ENCODE data around the gene GABRB3. TPM values are rescaled to one million over a fixed set of nuclear protein-coding genes. Genes with fewer than 3 reads are reported as not detected.
"Not testable (repeated sequence)": the region's sequence is repeated elsewhere in the genome, so short reads cannot be mapped to it uniquely, and the experiment has no call there.

GABRB3 gene
- total RNA-seq, 1 donor from 2014 or later: not detected

DNA sequence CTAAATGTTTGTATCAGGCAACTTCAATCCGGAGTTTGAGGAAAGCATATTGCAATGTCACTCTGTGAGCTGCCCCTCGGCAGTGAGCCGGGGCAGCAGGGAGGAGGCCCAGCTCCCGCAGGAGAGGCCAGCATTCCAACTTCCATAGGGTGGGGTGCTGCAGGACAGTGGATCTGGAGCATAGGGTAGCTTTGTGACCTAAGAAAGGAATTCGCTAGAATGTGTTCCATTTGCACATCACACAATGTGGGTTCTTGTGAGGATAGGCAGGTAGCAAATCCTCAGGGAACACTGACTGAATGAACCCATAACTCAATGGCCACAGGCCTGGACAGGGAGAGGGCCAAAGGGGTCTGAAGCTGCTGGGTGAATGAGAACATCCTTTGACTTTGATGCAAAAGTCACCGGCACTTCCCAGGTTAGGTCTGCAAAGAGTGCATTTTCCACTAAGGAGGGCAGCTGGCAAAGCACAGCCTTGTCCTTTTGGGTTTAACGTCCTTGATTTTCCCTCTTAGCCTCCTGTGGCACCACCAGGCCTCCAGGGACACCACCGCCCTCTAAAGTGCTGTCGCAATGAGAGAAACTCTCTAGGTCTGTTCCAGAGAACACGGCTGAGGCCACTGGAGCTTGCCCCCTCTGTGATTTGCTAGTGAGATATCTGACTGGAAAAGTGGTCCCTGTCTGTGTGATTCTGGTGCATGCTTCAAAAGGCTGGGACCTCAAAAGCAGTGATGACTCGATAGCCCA, 36.2 kb downstream of the GABRB3 start:
- intact Hi-C loops (cut with micrococcal nuclease): no loop called here

DNA sequence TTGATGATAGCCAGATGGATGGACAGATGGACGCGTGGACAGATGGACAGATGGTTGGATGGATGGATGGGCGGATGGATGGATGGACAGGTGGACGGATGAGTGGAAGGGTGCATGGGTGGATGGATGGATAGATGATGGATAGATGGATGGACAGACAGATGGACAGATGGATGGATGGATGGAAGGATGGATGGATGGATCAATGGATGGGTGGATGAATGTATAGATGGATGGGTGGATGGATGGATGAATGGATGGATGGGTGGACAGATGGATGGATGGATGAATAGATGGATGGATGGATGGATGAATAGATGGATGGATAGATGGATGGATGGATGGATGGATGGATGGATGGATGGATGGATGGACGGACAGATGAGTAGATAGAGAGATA, 40.9 kb downstream of the GABRB3 start:
- intact Hi-C loops (cut with micrococcal nuclease): no loop called here

DNA sequence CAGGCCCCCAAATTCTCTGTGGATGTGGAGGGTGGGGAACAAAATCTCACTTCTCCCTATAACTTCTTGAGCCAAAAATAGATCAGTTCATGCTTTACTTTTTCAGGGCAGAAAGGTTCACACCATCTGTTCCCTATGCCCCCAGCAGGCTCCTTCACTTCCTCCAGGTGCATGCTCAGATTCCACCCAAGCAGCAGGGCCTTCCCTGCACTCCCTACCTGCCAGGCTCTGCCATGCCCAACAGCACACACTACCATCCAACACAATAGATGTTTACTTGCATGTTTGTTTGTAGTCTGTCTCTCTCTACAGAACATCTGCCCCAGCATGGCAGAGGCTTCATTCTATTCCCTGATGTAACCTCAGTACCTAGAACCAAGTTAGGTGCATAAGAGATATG, 43.3 kb downstream of the GABRB3 start:
- intact Hi-C loops (cut with micrococcal nuclease): no loop called here

DNA sequence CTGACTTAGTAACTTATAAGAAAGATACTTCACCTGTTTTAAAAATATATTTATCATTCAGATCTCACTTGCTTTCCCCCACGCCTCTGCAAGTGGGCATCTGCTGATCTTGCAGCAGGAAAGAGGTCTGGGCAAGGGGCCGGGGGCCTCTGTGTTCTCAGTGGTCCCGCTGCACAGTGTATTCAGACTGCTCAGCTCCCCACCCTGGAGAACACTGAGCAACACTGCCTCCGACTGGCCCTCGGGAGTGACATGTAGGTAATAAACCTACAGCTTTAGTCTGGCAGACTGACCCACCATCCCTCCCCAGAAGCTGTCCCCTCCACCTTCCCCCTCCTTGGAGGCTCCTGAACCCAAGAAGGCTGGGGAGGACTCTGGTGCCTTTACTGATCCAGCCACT, 43.8 kb downstream of the GABRB3 start:
- intact Hi-C loops (cut with micrococcal nuclease): no loop called here

DNA sequence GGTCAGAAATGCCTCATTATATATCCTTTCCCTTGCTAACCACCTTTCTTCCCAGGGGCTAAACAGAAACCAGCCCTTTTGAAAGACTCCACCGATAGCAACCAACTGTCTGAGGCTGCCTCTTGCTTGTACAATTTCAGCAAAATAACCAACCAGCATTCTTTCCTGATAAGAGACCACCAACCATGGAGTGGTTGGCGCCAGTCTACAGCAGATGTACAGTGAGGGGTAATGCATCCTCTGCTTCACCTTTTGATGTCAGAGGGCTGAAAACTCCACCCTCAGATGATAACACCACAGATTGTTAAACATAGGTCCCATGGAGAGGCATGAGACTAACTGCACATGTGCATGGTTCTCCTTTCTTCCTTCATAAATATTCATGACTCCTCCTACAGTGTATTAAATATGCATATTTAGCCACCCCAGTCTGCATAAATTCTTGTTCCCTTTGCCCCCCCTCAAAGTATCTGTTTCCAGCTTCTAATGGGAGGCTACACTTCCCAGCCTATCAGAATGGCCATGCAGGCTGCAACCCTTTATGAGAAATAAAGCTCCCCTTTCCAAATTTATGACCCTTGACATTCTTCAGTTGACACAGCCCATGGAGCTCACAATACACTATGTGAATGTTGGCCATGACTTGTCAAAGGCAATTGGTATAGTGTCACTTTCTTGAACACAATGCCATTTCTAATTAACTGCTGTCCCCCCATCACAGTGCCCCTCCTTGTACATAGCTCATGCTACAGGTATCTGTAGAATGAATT, 48.3 kb downstream of the GABRB3 start:
- intact Hi-C loops (cut with micrococcal nuclease): no loop called here

DNA sequence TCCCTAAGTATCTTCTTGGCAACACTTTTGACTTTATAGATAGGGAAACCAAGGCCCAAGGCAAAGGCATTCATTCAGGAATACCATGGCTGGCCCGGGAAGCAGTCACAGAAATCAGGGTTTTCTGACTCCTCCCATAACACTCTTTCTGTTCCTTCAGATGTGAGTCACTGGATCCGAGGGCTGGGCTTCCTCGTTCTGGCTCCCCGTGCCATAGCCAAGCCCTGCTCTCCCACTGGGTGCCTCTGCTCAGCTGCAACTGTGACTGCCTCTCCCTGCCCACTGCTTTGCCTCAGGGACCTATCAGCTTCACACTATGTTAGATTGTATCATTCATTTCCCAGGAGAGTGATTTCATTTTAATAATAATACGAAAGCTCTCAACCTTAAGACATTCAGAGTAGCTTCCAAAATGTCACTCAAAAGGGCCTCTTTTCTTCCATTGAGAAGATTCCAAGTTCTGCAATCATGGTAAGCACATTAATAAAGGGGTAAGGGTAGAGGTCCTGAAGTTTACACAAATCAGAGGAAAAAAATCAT, 50.2 kb downstream of the GABRB3 start:
- intact Hi-C loops (cut with micrococcal nuclease): no loop called here

DNA sequence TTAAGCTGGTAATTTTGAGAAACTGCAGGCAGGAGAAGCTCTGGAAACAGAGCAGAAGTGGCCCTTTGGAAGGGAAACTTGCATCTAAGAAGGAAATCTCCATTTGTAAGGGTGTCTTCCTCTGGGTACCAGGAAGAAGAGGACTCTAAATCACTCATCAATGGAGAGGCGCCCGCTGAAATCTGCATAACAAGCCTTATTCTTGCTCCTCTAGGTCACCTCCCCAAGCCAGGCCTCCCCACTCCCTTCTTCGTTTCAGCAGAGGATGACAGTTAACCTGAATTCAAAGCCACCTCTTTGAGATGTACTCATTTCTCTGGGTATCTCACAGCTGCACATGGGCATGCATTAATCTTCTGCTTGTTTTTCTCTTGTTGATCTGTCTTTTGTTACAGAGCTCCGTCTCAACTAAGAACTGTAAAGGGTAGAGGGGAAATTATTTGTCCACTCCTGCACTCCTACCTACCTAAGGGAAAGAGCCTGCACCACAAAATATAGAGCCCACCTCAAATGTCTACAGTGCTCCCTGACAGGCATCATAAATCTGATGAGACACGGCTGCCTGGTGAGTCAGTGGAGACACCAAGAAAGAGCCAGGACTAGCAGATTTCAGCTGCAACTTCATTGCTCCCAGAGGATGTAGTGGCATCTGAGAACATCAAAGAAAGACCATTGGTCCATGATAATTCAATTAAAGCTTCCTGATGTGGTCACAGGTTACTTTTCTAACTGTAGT, 51.5 kb downstream of the GABRB3 start:
- intact Hi-C loops (cut with micrococcal nuclease): no loop called here

DNA sequence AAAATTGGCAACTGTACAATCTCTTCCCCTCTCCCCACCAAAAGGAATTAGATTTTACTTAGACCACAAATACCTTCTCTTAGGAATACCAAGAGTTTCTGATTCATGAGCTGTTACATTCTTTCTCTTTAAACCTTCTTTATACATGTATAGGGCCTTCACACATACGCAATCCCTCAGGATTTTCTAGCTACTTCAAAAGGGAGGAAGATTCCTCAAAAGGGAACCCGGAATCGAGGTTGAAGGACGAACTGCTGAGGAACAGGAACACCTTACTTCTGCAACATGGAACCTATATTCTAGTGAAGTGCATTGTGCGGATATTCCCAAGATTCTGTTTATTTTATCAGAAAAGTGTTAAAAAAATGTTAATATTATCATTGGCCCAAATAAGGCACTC, 52.3 kb downstream of the GABRB3 start:
- intact Hi-C loops (cut with micrococcal nuclease): no loop called here

DNA sequence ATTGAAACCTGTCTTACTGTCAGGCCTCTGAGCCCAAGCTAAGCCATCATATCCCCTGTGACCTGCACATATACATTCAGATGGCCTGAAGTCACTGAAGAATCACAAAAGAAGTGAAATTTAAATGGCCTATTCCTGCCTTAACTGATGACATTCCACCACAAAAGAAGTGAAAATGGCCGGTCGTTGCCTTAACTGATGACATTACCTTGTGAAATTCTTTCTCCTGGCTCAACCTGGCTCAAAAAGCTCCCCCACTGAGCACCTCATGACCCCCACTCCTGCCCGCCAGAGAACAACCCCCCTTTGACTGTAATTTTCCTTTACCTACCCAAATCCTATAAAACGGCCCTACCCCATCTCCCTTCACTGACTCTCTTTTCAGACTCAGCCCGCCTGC, 53.0 kb downstream of the GABRB3 start:
- intact Hi-C loops (cut with micrococcal nuclease): not testable (repeated sequence)

DNA sequence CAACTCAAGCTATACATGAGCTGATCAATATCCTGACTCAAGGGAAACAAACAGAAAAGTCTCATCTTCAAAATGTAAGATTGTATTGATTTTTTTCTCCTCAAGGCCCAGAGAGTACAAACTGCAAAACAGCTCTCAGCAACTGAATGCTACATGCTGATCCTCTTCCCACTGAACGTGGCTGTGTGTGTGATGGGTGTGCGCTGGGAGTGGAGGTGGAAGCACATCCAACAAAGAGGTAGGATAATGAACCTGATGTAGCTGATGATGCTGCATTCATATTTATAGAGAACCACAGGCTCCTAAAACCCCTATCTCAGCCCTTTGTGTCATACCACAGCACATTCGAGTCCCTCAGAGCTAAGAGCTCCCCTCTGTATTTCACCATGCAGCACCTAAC, 56.8 kb downstream of the GABRB3 start:
- intact Hi-C loops (cut with micrococcal nuclease): no loop called here

DNA sequence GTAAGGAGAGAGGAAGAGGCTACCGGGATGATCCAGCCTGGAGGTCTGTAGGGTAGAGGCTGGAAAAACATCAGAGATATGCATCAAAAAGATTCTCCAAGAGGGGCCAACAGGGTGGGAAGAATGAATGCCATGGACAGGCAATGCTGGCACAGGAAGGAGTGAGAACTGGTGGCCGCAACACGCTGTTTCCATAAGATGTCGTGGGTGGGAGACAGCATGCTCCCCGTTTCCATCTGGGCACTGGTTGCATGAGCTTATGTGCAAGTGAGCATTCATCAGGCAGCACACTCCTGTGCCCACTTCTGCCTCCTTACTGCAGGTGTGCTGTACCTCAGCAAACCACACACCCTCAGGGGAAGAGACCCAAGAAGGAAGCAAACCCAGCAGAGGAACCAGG, 59.4 kb downstream of the GABRB3 start:
- intact Hi-C loops (cut with micrococcal nuclease): no loop called here

DNA sequence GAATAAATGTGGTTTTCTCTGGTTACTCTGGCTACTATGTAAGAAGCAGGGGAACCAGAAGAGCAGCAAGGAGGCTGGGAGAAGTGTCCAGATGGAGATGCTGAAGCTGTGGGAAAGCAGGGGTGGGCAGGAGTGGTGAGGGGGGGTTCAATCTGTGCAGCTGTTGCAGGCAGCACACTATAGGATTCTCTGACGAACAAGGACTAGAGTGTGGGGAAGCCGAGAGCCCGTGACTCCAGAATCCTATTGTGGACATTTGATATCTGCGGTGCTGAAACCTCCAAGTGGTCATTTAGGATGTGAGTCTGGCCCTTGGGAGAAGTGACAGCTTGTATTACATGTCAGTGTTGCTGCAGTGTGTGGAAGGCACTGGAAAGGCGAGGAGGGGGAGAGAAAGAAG, 60.5 kb downstream of the GABRB3 start:
- intact Hi-C loops (cut with micrococcal nuclease): no loop called here

DNA sequence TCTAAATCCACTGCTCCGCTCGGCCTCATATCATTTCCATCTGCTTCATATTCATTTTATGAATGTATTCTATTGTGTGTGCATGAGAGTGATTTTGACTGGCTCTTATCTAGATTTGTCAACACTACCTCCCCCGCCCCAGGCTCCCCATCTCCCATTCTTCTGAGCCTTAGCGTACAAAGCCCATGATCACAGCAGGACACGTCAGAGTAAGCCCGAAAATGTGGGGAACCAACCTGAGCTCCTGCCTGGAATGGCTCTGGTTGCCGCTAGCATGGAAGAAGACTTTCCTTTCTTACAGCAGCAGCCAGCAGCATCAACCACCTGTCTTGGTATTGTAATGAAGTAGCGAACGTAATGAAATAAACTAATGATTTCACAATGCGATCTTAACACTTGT, 61.4 kb downstream of the GABRB3 start:
- intact Hi-C loops (cut with micrococcal nuclease): no loop called here

DNA sequence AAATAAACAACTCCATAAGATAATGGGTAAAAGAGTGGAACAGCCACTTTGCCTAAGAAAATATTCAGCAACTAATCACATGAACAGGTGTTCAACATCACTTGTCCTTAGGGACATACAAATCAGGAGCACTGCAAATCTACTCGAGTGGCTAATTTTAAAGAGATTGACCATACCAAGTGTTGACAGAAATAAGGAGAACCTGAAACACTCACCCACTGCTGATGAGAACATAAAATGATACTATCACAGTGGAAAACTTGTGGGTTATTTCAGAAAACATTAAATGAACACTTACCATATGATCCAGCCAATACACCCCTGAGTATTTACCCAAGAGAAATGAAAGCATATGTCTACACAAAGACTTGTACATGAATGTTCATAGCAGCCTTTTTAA, 70.5 kb downstream of the GABRB3 start:
- intact Hi-C loops (cut with micrococcal nuclease): no loop called here

DNA sequence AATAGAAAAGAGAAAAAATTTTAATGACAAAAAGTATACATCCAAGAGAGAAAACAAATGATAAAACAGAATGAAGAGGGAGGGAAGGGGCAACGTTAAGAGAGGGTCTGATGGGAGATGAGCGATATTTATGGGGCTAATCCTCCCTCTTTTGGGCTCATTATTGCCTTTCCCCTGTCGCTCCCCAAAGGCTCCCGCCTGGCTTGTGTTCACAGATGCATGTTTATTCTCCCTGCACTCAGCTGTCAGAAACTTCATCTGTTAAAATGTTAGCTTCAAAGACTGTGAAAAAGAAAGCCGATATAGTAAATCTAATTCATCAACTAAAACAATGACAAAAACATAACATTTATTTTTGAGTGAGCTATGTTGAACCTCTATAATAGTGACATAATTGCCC, 74.3 kb downstream of the GABRB3 start:
- intact Hi-C loops (cut with micrococcal nuclease): no loop called here

DNA sequence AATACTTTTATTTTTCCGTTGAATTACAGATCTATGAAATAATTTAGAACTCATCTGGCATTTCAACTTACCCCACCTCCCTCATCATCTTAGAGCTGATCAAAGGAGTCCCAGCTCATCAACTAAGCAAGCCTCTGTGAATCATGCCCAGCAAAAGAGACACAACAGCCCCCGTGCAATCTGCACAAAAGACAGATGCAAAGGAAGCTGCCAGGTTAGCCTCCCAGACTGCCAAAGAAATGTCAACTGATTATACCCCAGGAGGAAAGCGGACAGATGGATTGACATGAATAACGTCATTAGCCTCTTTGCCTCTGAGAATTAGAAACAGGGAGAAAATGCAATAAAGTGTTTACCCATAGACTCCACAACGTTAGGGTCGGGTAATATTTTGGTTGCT, 75.0 kb downstream of the GABRB3 start:
- intact Hi-C loops (cut with micrococcal nuclease): no loop called here

DNA sequence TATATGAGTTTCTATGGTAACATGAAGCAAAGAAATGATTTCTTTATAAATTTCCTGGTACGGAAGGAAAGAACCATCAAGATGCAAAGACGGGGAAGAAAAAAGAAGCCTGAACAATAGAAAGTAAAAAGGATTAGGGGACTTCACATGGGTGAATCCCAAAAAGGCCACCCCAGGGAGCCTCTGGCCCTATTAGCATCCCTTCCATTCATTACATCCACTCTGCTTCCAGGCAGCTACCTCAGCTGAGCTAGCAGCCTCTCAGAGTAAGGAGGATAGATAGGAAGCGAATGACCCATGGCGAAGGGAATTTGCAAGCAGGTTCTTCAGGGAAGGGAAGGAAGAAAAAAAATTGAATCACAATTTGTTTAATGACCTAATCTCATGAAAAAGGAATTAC, 81.6 kb downstream of the GABRB3 start:
- intact Hi-C loops (cut with micrococcal nuclease): no loop called here

DNA sequence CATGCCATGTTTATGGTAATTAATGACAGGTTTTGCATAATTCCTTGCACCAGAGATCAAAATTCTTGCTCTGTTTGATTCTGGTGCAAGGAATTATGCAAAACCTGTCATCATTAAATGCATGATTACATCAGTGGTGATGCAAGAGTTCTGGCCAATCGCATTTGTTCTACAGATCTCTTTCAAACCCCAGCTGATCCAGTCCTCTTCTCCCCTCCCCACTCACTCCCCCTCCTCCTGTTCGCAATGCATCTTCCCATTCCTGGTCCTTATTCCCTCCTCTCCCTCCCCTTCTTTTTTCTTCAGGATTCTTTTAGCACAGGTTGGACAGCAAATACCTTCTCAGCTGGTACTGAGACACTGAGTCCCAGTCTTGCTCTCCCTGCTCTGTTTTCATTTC, 82.1 kb downstream of the GABRB3 start:
- intact Hi-C loops (cut with micrococcal nuclease): no loop called here

DNA sequence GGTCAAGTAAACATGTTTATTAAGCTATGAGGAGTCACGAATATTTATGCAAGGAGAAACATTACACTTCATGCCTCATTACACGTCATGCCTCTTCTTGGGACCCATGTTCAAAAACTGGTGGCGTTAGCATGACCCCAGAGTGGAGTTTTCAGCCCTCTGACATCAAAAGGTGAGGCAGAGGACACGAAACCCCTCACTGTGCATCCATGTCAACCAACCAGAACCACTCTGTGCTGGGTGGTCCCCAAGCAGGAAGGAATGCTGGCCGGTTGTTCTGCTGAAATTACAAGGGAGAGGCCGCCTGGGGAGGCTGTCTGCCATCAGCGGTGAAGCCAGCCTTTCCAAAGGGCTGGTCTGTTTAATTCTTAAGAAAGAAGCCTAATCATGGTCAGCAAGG, 83.4 kb downstream of the GABRB3 start:
- intact Hi-C loops (cut with micrococcal nuclease): no loop called here

DNA sequence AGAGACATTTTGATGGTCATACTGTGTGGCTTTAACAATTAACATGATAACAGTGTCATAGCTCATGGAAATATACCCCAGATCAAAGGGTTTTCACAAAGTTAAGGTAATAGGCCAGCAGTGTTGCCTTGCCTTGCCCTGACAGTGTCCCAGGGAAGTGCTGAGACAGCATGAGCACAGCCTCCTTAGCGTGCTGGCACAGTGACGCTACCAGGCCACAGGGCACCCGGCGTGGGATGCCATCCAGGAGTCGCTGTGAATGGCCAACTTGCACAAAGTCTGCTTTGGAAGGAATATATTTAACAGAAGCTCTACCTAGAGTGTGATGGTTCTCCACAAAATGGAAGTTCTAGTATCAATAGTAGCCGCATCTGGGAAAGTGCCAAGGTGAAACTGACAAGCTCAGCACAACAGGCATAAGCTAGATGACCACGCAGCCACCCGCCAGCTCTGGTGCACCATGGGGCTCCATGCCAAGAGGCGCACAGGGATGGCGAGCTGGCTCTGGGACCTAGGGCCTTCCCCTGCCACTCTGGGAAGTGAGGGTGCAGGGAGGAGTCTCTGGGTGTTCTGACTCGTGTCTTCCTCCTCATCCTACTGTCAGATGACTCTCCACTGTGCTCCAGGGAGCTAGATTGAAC, 86.2 kb downstream of the GABRB3 start:
- intact Hi-C loops (cut with micrococcal nuclease): no loop called here

DNA sequence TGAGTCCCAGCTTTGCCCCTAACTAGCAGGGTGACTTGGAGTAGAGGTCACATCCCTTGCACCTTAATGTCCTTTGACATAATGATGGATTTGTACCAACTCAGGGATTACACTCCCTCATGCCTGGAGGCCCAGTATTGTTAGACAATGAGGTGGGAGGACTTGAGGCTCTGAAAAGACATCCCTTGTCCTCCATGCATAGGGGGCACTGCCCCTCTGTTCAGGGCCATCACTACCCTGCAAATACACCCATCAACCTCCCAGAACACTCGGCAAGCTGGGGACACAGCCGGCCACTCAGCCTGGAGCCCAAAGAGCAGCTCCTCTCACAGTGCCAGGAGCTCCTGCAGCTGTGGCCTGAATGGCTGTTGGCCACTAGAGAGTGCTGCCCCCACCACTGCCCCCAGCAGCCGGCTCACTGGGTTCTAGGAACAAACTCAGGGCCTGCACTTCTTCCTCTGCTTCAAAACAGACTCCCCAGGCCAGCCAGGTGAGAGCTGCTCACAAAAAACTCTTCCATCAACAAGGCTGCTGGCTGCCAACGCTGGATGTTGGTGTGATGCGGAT, 90.2 kb downstream of the GABRB3 start:
- intact Hi-C loops (cut with micrococcal nuclease): no loop called here

Measured in T-helper 1 cell treated with Interleukin-12 subunit alpha and Interleukin-12 subunit beta and Interleukin-4 antibody, amounts not matched to agents 30 ng/mL and 1 ng/mL, for 36 hours (primary cell).